ENCODE data around the gene DSCAML1. TPM values are rescaled to one million over a fixed set of nuclear protein-coding genes. Genes with fewer than 3 reads are reported as not detected.

Gene DSCAML1
- total and polyA plus RNA-seq, 10 of the 15 experiments (the other 5 are each of a cell fraction or from before 2014, with no cell fraction given), result 0.03 to 0.18 (median 0.06) TPM; not detected in 1

DNA sequence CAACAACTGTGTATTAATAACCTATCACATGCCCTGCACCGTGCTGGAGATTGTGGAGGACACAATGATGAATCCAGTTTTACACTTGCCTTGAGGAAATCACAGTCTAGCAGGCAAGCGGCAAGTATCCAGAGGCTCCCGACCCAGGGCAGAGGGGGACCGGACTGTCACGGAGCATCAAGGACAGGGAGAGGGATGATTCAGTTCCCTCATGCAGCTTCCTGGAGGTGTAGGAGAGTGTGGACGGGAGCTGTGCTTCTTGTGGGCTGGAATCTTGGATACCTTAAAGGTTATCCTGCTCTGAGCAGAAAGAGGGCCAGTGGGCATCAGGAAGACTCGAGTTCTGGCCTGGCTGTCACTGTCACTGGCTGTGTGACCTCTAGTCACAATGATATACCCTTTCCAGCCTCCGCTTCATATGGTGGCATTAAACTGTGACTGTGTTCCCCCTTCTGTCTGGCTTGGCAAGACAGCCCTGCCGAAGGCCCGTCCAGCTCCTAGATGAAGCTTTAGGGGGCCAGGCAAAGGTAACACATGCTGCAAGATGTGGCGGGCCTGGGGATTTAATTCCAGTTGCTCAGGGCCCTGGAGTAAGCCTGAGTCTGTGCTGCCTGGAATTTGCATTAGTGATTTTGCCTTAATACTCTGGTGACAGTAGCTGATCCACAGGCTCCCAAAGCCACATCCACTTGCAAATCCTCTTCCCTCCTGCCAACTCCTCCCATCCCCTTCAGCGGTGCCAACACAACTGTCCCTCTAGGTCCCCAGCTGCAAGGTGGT lies 162.8 kb downstream of the DSCAML1 start:
- CTCF ChIA-PET, result interaction anchor here (1.1 to 1.2 kb wide), 2 partner anchors 10 to 208 kb away, joined by 3 read pairs; no protein-coding TSS in a partner anchor
- SMC1A ChIA-PET (ENCODE audit: uncharacterized antibody, unreplicated experiment), result interaction anchor here (0.6 kb wide), 1 partner anchor 195 kb away, joined by 4 read pairs; no protein-coding TSS in a partner anchor
- in situ Hi-C loops (cut with MboI), result no loop called here

More for the DNA sequence above, 162.8 kb downstream of the DSCAML1 start:
- Histone ChIP-seq H3K27me3 (replicated peaks in 1 of 2; ENCODE audit: control insufficient read depth in 2 of 2, insufficient read depth in 2 of 2, low read length in 1 of 2) (peaks cover 3 to 4% of the 10 kb centered on the region in 2 experiments; a peak in 2 of 4 replicates), H3K4me3 (no peak overlapping the region), H2AFZ (ENCODE audit: control insufficient read depth, low read depth, low read length) (no peak overlapping the region), H3K4me2 (ENCODE audit: control insufficient read depth, insufficient read depth) (no peak overlapping the region), H3K79me2 (ENCODE audit: control insufficient read depth, insufficient read depth, low read length) (no peaks in the 10 kb centered on the region), H4K20me1 (ENCODE audit: control insufficient read depth, insufficient read depth) (no peaks in the 10 kb centered on the region), H3K27ac (ENCODE audit: control insufficient read depth, insufficient read depth) (no peak overlapping the region), H3K9ac (ENCODE audit: control insufficient read depth, insufficient read depth, low read length) (no peak overlapping the region), H3K4me1 (ENCODE audit: control insufficient read depth, insufficient read depth, low read length) (no peaks in the 10 kb centered on the region), H3K9me3 (replicated peaks; ENCODE audit: control insufficient read depth, insufficient read depth, low read length) (no peaks in the 10 kb centered on the region), H3K36me3 (ENCODE audit: control insufficient read depth in 2 of 2, insufficient read depth in 2 of 2, low read length in 1 of 2) (no peaks in the 10 kb centered on the region)
- ATAC-seq, result no peak
- WGBS (ENCODE audit: insufficient coverage, insufficient replicate concordance, low lambda C conversion rate, missing lambda C conversion rate), result 37% methylated on average over 12 of the region's 12 CpGs
- TF ChIP-seq KDM1A (IDR thresholded peaks at IDR 0.05; ENCODE audit: borderline replicate concordance) (no peak), TAF1 (IDR thresholded peaks at IDR 0.05; ENCODE audit: borderline replicate concordance, low read depth, low read length) (no peak), SPI1 (IDR thresholded peaks at IDR 0.05; ENCODE audit: borderline replicate concordance, insufficient read depth, low read depth, low read length) (no peak), NR2F1 (conservative IDR thresholded peaks at IDR 0.05) (no peak), NR2C1 (IDR thresholded peaks at IDR 0.05) (no peak), MYC (IDR thresholded peaks at IDR 0.05; ENCODE audit: insufficient read depth, insufficient read length, insufficient replicate concordance, low read length, severe bottlenecking) (no peak), MYB (IDR thresholded peaks at IDR 0.05; ENCODE audit: borderline replicate concordance, low read depth, low read length) (no peak), MTA2 (IDR thresholded peaks at IDR 0.05; ENCODE audit: low read depth) (no peak), KLF5 (IDR thresholded peaks at IDR 0.05; ENCODE audit: partially characterized antibody) (no peak)
- TF ChIP-seq, protein P1, sequence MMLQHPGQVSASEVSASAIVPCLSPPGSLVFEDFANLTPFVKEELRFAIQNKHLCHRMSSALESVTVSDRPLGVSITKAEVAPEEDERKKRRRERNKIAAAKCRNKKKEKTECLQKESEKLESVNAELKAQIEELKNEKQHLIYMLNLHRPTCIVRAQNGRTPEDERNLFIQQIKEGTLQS (IDR thresholded peaks at IDR 0.05; ENCODE audit: borderline replicate concordance, extremely low read depth, low read depth, low read length), result no peak
- TF ChIP-seq, protein P2, sequence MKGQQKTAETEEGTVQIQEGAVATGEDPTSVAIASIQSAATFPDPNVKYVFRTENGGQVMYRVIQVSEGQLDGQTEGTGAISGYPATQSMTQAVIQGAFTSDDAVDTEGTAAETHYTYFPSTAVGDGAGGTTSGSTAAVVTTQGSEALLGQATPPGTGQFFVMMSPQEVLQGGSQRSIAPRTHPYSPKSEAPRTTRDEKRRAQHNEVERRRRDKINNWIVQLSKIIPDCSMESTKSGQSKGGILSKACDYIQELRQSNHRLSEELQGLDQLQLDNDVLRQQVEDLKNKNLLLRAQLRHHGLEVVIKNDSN (IDR thresholded peaks at IDR 0.05; ENCODE audit: borderline replicate concordance, extremely low read length, insufficient read depth, low read depth, low read length), result no peak
- TF ChIP-seq, protein P3, sequence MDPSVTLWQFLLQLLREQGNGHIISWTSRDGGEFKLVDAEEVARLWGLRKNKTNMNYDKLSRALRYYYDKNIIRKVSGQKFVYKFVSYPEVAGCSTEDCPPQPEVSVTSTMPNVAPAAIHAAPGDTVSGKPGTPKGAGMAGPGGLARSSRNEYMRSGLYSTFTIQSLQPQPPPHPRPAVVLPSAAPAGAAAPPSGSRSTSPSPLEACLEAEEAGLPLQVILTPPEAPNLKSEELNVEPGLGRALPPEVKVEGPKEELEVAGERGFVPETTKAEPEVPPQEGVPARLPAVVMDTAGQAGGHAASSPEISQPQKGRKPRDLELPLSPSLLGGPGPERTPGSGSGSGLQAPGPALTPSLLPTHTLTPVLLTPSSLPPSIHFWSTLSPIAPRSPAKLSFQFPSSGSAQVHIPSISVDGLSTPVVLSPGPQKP (IDR thresholded peaks at IDR 0.05; ENCODE audit: low read depth, low read length), result no peak
- POLR2A ChIA-PET, result no interaction called here
- intact Hi-C loops (cut with micrococcal nuclease; ENCODE audit: unreplicated experiment), result no loop called here
- FAIRE-seq, result no peak
- no TSS peak for BruUV-seq (replicated peaks)
- DNase-seq (ENCODE audit: low read depth, low spot score), result no peak
- RAD21 ChIA-PET (ENCODE audit: unreplicated experiment), result no interaction called here

All from GM12878 (cell line).